Non-pigmented ciliary epithelial cell (primary cell): ENCODE measurements around the gene CNGB1.
"Not testable (repeated sequence)": the region's sequence is repeated elsewhere in the genome, so short reads cannot be mapped to it uniquely, and the experiment has no call there.

Experiments used
- DNase-seq: peaks from one replicate; pipeline ENCODE4 v3.0.0-alpha.2; 2010; ENCODE audit warnings: low read depth

Gene CNGB1

DNA sequence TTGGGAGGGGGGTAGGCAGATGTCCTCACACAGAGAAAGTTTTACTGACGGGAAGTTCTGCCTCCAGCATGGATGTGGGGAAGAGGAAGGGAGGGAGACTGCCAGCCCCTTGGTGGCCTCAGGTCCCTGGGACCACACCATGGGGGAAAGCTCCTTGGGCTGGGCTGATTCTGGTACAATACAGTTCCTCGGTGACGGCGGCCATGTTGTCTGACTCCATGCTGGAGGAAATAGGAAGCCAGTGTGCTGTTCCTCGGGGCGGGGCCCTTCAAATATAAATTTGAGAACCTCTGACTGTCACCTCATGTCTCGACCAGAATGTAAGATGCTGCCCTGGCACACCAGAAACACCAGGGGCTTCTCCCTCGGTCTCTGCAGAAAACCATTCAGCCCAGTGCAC, 66.8 kb downstream of the CNGB1 start:
- DNase-seq: no peak

DNA sequence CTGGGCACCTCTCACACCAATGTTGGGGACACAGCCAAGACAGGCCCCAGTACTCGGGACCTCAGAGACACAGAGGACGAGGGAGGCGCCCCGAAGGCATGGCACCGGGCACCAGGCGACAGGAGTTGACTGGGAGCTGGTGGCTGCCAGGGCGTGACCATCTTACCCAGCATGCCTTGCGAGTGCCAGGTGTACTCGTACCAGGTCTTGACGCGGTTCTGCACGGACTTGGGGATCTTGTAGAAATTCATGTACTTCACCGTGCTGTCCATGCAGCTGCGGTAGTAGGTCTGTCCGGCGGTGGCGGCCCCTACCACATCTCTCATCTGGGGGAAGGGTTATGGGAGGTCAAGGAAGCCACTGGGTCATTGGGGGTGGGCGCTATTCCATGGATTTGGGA, 67.3 kb downstream of the CNGB1 start:
- DNase-seq: no peak

DNA sequence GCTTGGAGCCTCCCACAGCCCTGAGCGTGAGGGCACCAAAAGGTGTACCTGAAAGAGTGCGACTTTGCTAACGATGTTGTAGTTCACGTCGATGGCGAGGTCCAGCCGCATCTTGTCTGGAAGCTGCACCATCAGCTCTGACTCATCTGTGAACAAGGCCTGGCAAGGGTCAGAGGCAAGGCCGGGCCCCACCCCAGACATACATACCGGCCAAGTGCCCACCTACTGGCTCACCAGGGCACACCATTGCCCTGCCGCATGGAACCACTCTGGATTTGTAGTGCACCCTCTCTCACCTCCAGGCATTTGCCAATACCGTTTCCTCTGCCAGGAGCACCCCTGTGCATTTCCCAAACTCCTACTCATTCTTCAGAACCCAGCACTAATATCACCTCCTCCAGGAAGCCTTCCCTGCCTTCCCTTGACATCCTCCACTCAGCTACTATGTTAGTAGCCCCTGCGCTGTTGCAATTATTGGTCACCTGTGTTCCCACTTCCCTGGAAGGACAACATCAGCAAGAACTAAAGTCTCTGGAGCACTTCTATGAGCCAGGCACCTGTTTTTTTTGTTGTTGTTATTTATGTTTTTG, 69.4 kb downstream of the CNGB1 start:
- DNase-seq: no peak

DNA sequence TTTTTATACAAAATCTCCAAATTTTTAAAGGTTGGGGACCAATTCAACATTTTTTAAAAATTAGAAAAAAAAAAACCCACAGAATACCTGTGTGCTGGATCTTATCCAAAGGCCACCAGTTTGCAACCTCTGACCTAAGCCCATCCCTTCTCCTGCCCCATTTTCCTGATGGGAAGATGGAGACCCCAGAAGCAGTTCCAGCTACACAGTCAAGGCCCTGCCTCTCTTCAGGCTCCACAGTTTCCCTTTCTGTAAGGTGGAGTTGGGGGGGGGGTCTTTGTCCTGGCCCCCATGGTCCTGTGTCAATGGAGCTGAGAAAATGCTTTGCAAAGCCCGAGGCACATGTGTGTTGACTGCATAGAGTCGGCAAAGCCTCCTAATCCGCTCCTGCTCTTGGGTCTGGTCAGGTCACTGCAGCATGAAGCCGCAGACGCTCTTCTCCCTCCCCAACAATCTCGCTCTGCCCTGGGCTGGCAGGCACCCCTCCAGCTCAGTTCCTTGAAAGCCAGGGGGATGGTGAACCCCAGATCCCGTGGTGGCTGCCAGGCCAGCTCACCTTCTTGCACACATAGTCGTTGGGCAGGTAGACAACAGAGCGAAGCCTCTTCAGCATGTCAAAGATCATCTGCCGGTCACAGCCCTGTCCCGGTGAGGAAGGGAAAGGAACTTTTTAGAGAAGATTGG, 70.0 kb downstream of the CNGB1 start:
- no peak for DNase-seq

DNA sequence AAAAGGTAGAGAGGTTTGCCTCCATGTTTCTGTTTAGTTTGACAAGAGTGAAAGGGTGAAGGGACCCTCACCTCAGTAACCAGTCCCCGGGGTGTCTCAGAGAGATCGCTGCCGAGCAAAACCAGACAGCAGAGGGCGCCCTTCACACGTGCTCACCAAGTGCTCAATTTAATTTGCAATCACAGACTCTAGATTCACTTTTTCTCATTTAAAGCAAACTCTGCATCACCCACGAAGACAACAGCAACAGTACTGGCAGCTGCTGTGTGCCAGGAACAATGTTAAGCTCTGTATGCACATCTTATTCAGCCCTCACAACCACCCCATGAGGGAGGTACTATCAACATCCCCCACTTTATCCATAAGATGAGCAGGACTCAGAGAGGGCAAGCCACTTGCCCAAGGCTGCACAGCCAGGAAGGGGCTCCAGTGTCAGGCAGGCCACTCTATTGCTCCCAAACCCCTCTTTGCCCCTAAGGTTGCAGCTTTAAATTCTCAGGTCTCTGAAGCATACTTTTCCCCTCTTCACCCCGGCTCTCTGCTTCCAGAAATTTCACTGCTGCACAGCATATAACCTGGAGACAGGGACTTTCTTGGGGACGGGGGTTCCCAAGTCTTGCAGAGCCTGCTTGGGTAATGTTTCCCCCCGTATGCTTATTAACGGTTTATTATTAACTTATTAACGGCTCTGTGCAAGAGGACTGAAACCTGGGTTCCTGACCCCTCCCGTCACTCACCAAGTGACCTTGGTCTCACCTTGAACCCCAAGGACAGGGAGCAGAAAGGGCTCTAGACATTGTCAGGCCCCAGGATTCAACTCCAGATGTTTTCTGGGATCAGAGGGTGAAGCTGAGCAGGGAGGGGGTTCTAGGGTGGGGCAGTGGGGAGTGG, 70.9 kb downstream of the CNGB1 start:
- no peak for DNase-seq

DNA sequence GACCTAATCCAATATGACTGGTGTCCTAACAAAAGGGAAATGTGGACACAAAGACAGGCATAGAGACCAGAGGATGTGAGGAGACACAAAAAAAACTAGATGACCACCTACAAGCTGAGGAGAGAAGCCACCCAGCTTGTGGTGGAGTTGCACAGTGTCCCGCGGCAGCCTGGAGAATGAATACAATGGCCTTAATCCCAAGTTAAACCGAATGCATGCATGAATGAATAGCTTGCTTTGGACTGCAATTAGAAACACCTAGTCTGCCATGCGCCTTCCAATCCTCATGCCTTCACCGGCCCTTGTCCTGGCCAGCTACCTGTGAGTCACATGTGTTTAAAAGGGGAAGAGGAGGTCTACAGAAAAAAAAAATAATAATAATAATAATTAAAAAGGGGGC, 72.0 kb downstream of the CNGB1 start:
- no peak for DNase-seq

DNA sequence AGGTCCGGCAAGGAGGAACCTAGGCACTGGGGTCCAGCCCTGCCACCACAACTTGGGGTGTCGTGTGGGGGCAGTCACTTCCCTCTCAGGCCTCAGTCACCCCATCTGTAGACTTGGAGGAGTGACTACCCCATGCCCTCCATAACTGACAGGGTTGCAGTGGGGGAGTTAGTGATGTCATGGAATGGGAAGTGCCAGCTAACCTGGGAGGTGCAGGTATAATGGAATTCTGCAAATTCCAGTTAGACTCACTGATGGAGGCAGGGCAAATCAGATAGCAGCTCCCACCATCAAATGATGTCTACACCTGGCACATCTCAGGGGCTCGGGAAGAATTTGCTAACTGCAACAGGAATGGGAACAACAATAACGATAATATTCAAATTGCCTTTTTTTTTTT, 72.9 kb downstream of the CNGB1 start:
- no peak for DNase-seq

DNA sequence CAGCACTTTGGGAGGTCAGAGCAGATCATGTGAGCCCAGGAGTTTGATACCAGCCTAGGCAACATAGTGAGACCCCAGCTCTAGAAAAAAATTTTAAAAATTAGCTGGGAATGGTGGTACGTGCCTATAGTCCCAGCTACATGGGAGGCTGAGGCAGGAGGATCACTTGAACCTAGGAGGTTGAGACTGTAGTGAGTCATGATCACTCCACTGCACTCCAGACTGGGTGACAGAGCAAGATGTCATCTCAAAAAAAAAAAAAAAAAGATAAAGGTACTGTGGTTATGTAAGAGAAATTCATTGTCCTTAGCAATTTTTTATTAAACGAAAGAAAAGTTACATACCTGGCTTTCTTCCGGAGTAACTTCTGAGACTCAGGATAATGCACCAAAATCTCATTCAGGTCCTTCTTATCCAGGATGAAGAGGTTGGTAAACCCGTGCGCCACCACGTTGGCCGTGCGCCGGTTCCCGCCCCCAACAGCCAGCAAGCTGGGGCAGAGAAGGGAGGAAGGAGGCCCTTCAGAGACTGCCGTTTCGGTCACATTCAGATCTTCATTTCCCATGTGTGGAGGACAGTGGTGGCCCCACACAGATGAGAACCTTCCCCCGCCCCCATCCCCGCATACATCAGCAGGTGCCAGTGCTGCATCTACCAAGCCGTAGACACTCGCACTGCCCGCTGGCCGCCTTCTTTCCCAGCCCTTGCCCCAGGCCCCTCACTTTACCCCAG, 73.7 kb downstream of the CNGB1 start:
- DNase-seq: no peak

DNA sequence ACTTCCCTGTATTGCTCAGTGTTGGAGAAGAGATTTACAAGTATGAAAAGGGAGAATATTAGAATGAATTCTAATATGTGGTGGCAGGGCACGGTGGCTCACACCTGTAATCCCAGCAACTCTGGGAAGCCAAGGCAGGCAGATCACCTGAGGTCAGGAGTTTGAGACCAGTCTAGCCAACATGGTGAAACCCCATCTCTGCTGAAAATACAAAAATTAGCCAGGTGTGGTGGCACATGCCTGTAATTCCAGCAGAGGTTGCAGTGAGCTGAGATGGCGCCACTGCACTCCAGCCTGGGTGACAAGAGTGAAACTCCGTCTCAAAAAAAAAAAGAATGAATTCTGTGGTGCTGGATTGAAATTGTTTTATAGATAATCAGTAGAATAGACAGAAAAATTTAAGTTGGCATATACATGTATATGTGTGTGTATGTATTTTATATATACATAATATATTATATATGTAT, 75.8 kb downstream of the CNGB1 start:
- not testable (repeated sequence) for DNase-seq

DNA sequence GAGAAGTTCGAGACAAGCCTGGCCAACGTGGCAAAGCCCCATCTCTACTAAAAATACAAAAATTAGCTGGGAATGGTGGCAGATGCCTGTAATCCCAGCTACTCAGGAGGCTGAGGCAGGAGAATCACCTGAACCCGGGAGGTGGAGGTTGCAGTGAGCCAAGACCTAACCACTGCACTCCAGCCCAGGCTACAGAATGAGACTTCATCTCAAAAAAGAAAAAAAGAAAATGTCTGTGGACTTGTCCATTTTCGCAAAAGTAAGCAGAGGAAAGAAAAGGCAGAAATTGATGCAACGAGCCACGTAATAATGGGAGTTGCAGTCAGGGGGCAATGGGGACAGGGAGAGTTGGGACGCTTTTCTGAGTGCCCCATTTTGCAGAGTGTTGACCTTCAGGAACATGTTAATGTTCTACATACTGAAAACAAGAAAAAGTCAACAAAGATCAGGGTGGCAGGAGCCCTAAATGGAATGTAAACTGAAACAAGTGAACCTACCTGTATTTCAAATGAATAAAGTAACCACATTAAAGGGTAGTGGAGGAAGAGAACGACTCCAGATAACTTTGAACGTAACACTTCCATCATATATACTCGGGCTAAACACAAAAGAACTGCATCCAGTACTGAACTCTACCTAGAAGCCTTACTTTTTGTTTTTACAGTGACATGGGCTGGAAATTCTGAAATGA, 76.4 kb downstream of the CNGB1 start:
- DNase-seq: no peak

DNA sequence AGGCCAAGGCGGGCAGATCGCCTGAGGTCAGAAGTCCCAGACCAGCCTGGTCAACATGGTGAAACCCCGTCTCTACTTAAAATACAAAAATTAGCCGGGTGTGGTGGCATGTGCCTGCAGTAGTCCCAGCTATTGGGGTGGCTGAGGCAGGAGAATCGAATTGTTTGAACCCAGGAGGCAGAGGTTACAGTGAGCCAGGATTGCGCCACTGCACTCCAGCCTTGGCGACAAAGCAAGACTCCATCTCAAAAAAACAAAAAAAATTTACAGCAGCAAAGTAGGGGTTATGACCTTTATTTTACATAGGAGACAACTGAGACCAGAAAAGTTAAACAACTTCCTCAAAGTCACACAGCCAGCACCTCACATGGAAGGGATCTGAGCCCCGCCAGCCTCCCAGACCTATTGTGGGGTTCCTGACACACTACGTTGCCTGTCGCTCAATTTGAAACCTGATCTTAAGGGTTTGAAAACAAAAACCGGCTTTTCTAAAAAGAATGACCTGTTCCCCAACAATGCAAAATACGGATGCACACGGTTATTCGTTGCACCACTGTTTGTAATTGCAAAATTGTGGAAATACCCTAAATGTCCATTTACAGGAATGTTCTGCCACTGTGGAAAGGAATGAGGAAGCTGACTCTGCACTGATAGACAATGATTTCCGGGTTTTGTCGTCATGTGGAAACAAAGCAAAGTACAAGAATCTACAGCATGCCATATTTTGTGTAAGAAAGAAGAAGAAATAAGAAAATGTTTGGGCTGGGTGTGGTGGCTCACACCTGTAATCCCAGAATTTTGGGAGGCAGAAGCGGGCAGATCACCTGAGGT, 77.2 kb downstream of the CNGB1 start:
- peak; percentile 86 for DNase-seq

DNA sequence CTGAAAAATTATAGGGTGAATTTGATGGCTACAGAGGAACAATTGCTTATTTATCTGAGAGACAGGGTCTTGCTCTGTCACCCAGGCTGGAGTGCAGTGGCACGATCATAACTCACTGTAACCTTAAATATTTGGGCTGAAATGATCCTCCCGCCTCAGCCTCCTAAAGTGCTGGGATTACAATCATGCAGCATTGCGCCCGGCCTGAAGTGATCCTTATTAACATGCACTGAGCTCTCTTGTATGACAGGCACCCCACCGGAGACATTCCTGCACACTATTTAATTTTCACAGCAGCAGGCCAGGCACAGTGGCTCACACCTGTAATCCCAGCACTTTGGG, 77.7 kb downstream of the CNGB1 start:
- DNase-seq: no peak

DNA sequence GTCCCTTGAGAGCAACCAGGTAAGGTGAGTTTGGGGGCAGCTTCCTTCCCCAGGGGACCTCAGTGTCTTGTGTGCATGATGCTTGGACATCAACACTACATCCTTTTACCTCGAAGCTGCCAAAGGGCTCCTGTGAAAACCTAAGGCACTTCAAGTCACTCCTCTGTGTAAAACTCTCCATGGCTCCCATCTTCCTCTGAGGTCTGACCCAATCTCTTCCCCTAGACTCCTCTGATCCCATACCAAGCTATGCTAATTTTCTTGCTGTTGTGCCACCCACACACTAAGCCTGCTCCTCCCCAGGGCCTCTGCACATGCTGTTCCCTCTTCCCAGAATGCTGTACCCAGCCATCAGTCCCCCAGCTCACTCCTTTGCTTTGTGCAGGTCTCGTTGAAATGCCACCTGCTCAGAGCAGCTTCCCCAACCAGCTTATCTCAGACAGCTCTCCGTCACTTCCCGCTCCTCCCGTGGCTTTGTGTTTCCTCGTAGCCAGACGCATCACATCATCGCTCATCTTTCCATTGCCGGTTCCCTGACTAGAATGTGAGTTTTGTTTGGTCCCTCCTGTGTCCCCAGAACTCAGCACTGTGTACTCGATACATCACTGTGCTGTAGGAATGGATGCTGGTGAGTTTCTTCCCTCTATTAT, 78.4 kb downstream of the CNGB1 start:
- DNase-seq: no peak

DNA sequence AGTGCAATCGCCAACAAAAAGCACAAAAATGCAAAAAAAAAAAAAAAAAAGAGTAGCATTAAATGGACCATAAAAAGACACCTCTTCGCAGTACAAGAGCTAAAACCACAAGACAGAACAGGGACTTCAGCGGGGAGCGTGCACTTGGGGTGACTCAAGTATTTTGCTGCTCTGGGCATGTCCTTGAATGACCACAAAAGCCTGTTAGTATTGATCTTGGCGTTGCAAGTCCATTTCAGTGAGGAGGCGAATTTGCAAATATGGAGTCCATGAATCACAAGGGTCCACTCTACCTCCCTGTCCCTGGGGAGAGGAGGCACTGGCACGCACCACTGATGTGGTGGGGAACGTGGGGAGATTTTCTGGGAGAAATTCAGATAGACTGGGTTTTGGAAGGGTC, 78.9 kb downstream of the CNGB1 start:
- peak; percentile 95 for DNase-seq

DNA sequence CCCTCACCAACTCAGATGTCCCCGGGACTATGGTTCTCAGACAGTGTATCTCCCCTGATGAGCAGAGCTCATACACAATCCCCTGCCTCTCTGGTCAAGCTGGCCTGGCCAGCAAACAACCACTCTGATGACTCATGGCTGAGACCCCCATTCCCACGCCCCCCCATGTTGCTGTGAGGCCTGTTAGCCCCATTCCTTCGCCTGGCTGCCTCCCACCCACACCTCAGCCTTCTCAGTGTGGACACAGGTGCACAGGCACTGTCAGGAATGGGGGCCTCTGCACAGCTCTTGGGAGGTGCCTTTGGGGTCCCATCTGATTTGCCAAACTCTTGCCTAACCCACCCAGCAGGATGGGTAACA, 80.2 kb downstream of the CNGB1 start:
- DNase-seq: no peak

DNA sequence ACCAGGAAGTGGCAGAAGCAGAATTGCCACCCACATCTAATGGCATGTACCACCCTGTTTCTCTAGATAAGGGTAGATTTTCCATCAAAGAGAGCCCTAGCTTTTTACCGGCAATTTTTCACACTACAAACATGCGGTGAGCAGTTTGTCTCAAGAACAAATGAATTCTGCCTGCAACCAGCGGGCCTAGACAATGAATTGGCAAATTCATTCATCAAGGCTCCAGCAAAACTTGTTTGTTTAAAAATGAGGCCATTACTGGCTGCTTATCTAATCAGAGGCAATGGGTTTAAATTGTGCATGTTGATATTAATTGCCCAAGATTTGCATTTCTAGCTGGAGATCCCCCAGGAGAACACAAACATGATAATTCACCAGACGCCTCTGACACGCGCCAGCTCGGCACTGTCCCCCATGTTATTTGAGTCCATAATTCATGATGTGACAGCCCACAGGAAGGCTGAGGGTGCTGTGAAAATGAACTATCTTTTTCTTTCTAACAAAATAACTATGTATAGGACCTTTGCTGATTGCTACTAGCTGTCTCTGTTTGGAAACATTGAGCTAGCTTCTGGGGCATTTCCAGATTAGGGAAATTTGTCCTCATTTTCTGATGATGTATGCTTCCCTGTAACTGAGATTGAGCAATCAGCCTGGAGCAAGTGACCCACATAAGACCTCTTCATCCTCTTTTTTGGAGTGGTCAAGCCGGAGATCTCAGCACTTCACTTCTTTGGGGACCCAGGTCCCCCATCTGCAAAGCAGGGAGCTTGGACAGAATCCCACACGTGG, 80.8 kb downstream of the CNGB1 start:
- DNase-seq: no peak

DNA sequence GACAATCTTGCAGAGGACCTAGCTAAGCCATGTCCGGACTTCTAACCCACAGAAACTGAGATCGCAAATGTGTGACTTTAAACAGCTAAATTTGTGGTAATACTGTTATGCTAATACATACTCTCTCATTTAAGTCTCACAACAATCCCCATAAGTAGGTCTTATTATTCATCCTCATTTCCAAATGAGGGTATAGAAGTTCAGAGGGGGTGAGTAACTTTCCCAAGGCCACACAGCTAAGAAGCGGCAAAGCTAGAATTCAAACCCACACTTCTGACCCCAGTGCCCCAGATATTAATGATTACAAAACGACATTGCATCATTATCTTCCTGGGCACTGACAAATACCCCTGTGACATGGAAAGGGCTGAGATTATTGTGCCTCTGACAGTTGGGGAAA, 81.4 kb downstream of the CNGB1 start:
- no peak for DNase-seq

DNA sequence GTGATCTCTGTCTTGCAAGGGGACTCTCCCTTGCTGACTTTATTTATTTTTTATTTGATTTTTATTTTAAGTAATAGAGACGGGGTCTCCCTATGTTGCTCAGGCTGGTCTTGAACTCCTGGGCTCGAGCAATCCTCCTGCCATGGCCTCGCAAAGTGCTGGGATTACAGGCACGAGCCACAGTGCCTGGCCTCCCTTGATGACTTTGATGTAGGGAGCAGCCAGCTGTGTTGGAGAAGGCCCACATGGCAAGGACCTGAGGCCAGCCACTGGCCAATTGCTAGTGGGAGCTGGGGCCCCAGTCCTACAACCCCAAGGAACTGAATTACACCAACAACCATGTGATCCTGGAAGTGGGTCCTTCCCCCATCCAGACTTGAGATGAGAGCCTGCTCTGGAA, 81.8 kb downstream of the CNGB1 start:
- no peak for DNase-seq

DNA sequence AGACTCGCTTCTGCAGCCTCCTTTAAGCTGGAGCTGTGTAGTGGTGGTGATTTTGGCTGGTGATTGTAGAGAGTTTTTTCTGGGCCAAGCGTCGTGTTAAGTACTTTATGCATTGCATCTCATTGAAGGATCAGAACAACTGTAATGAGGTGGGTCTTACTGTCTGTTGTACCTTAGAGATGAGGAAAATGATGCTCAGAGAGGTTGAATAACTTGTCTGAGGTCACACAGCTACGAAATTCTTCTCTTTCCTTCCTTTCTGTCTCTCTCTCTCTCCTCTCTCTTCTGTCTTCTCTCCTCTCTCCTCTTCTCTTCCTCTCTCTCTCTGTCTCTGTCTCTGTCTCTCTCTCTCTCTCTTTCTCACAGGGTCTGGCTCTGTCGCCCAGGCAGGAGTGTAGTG, 82.8 kb downstream of the CNGB1 start:
- no peak for DNase-seq

DNA sequence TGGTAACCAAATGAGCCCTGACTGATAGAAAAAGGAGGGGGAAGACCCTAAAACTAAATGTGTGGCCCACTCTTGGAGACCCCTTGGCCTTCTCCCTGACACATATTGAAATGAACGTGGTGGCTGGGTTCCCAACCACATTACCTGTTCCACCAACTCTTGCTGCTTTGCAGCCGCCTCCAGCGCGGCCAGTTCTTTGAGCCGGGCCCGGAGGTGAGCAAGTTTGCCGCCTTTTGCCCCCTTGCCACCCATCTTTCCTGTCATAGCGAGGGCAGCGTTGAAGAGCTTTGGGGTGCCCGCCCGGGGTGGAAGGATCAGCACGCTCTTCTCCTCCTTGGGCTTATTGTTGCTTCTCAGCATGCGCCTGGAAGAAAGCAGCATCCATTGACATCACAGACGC, 83.2 kb downstream of the CNGB1 start:
- no peak for DNase-seq
